ENCODE results near the gene NMUR1.

Gene NMUR1

GRCh38 chr2:231480781-231481180 lies 49.5 kb downstream of the NMUR1 start (continued):
- TF ChIP-seq, protein P1, sequence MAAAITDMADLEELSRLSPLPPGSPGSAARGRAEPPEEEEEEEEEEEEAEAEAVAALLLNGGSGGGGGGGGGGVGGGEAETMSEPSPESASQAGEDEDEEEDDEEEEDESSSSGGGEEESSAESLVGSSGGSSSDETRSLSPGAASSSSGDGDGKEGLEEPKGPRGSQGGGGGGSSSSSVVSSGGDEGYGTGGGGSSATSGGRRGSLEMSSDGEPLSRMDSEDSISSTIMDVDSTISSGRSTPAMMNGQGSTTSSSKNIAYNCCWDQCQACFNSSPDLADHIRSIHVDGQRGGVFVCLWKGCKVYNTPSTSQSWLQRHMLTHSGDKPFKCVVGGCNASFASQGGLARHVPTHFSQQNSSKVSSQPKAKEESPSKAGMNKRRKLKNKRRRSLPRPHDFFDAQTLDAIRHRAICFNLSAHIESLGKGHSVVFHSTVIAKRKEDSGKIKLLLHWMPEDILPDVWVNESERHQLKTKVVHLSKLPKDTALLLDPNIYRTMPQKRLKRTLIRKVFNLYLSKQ (tag by site-specific recombination; IDR thresholded peaks at IDR 0.05; ENCODE audit: borderline replicate concordance), result no peak
- TF ChIP-seq, protein P2, sequence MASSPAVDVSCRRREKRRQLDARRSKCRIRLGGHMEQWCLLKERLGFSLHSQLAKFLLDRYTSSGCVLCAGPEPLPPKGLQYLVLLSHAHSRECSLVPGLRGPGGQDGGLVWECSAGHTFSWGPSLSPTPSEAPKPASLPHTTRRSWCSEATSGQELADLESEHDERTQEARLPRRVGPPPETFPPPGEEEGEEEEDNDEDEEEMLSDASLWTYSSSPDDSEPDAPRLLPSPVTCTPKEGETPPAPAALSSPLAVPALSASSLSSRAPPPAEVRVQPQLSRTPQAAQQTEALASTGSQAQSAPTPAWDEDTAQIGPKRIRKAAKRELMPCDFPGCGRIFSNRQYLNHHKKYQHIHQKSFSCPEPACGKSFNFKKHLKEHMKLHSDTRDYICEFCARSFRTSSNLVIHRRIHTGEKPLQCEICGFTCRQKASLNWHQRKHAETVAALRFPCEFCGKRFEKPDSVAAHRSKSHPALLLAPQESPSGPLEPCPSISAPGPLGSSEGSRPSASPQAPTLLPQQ (tag by site-specific recombination; IDR thresholded peaks at IDR 0.05), result no peak
- no peak for TF ChIP-seq ZNF121 (tag by site-specific recombination; IDR thresholded peaks at IDR 0.05)
- TF ChIP-seq, protein P3, sequence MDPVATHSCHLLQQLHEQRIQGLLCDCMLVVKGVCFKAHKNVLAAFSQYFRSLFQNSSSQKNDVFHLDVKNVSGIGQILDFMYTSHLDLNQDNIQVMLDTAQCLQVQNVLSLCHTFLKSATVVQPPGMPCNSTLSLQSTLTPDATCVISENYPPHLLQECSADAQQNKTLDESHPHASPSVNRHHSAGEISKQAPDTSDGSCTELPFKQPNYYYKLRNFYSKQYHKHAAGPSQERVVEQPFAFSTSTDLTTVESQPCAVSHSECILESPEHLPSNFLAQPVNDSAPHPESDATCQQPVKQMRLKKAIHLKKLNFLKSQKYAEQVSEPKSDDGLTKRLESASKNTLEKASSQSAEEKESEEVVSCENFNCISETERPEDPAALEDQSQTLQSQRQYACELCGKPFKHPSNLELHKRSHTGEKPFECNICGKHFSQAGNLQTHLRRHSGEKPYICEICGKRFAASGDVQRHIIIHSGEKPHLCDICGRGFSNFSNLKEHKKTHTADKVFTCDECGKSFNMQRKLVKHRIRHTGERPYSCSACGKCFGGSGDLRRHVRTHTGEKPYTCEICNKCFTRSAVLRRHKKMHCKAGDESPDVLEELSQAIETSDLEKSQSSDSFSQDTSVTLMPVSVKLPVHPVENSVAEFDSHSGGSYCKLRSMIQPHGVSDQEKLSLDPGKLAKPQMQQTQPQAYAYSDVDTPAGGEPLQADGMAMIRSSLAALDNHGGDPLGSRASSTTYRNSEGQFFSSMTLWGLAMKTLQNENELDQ (tag by site-specific recombination; IDR thresholded peaks at IDR 0.05; ENCODE audit: low read depth), result no peak
- no peak for TF ChIP-seq ZNF24 (tag by site-specific recombination; IDR thresholded peaks at IDR 0.05)
- TF ChIP-seq GLI2 (tag by site-specific recombination; IDR thresholded peaks at IDR 0.05; ENCODE audit: borderline replicate concordance, low read depth), result no peak

DNA sequence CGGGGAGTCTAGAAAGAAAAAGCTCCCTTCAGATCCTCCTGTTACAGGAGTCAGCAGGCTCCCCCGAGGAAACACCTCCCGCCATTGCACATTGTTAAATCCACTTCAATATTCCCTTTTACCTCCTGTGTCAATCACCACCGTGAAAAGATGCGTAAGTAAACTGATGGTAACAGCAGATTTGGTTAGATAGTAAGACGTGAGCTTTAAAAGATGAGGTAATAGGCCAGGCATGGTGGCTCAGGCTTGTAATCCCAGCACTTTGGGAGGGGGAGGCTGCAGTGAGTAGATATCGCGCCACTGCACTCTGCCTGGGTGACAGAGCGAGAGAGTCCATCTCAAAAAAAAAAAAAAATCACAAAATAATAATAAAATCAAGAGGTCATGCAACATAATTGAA lies 50.8 kb downstream of the NMUR1 start:
- Histone ChIP-seq H3K27ac (ENCODE audit: extremely low read depth, low read depth, low read length) (no peak overlapping the region), H3K9me3 (ENCODE audit: control insufficient read depth, insufficient read depth, low read depth, low read length) (no peaks in the 10 kb centered on the region), H3K4me1 (ENCODE audit: control insufficient read depth, insufficient read depth, low read length) (no peaks in the 10 kb centered on the region), H3K4me3 (ENCODE audit: low read depth, low read length) (no peak overlapping the region), H3K36me3 (ENCODE audit: control insufficient read depth in 2 of 2, insufficient read depth in 1 of 2, low read length in 2 of 2) (no peaks in the 10 kb centered on the region)
- TF ChIP-seq, protein P4, sequence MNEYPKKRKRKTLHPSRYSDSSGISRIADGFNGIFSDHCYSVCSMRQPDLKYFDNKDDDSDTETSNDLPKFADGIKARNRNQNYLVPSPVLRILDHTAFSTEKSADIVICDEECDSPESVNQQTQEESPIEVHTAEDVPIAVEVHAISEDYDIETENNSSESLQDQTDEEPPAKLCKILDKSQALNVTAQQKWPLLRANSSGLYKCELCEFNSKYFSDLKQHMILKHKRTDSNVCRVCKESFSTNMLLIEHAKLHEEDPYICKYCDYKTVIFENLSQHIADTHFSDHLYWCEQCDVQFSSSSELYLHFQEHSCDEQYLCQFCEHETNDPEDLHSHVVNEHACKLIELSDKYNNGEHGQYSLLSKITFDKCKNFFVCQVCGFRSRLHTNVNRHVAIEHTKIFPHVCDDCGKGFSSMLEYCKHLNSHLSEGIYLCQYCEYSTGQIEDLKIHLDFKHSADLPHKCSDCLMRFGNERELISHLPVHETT (tag by site-specific recombination; IDR thresholded peaks at IDR 0.05), result no peak
- no peak for TF ChIP-seq ZNF677 (tag by site-specific recombination; IDR thresholded peaks at IDR 0.05)
- TF ChIP-seq ZNF362 (tag by site-specific recombination; IDR thresholded peaks at IDR 0.05), result no peak
- no peak for TF ChIP-seq ZFP41 (tag by site-specific recombination; IDR thresholded peaks at IDR 0.05; ENCODE audit: borderline replicate concordance)
- TF ChIP-seq EGR2 (tag by site-specific recombination; IDR thresholded peaks at IDR 0.05; ENCODE audit: low read depth), result no peak
- TF ChIP-seq ZSCAN23 (tag by site-specific recombination; IDR thresholded peaks at IDR 0.05), result no peak
- no peak for TF ChIP-seq ZNF350 (tag by site-specific recombination; IDR thresholded peaks at IDR 0.05)
- TF ChIP-seq ZNF132 (tag by site-specific recombination; IDR thresholded peaks at IDR 0.05; ENCODE audit: borderline replicate concordance), result no peak
- no peak for TF ChIP-seq ZNF558 (tag by site-specific recombination; IDR thresholded peaks at IDR 0.05)
- TF ChIP-seq ZNF274 (IDR thresholded peaks at IDR 0.05; ENCODE audit: low read length), result no peak
- no peak for TF ChIP-seq ZNF274 (tag by site-specific recombination; IDR thresholded peaks at IDR 0.05; ENCODE audit: borderline replicate concordance)
- no peak for TF ChIP-seq ZNF221 (tag by site-specific recombination; IDR thresholded peaks at IDR 0.05; ENCODE audit: borderline replicate concordance)
- TF ChIP-seq ZNF548 (tag by site-specific recombination; IDR thresholded peaks at IDR 0.05), result no peak
- TF ChIP-seq, protein P1 (tag by site-specific recombination; IDR thresholded peaks at IDR 0.05; ENCODE audit: borderline replicate concordance), result no peak
- no peak for TF ChIP-seq ZNF704 (tag by site-specific recombination; IDR thresholded peaks at IDR 0.05)
- no peak for TF ChIP-seq ZNF16 (tag by site-specific recombination; IDR thresholded peaks at IDR 0.05; ENCODE audit: low read depth)
- ChIA-PET CTCF (interaction anchor here (6.1 kb wide), 1 partner anchor 12 kb away, joined by 55 read pairs; the partner anchor contains the start of gene NCL), POLR2A (interaction anchor here (2.0 kb wide), 1 partner anchor 16 kb away, joined by 21 read pairs; the partner anchor contains the start of gene NCL)
